Coronary artery (tissue), 2 donors: Measurements from ENCODE around the gene ANO5.
A peak's percentile ranks its signal among the peaks of the same experiment; 100 is the strongest.

Experiments
- DNase-seq: peaks from one replicate; pipeline ENCODE4 v3.0.0-alpha.2; 2017; ENCODE audit warnings: low spot score
- H3K27ac ChIP-seq, 2 donors: fragments of 200-600 bp; sonication (generic); one replicate each; pipeline ENCODE4 v1.5.1; 2016 to 2019
- H3K4me3 ChIP-seq: fragments of 200-600 bp; sonication (generic); 2 replicates; pipeline ENCODE4 v1.5.1; 2016; ENCODE audit warnings: mild to moderate bottlenecking, moderate library complexity
- TF ChIP-seq, protein P1 (sequence below): fragments of 200-600 bp; sonication (generic); IDR thresholded peaks from one replicate; pipeline ENCODE4 v1.5.1; 2019; ENCODE audit warnings: antibody characterized with exemption

The ANO5 gene, protein sequence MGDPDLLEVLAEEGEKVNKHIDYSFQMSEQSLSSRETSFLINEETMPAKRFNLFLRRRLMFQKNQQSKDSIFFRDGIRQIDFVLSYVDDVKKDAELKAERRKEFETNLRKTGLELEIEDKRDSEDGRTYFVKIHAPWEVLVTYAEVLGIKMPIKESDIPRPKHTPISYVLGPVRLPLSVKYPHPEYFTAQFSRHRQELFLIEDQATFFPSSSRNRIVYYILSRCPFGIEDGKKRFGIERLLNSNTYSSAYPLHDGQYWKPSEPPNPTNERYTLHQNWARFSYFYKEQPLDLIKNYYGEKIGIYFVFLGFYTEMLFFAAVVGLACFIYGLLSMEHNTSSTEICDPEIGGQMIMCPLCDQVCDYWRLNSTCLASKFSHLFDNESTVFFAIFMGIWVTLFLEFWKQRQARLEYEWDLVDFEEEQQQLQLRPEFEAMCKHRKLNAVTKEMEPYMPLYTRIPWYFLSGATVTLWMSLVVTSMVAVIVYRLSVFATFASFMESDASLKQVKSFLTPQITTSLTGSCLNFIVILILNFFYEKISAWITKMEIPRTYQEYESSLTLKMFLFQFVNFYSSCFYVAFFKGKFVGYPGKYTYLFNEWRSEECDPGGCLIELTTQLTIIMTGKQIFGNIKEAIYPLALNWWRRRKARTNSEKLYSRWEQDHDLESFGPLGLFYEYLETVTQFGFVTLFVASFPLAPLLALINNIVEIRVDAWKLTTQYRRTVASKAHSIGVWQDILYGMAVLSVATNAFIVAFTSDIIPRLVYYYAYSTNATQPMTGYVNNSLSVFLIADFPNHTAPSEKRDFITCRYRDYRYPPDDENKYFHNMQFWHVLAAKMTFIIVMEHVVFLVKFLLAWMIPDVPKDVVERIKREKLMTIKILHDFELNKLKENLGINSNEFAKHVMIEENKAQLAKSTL

DNA sequence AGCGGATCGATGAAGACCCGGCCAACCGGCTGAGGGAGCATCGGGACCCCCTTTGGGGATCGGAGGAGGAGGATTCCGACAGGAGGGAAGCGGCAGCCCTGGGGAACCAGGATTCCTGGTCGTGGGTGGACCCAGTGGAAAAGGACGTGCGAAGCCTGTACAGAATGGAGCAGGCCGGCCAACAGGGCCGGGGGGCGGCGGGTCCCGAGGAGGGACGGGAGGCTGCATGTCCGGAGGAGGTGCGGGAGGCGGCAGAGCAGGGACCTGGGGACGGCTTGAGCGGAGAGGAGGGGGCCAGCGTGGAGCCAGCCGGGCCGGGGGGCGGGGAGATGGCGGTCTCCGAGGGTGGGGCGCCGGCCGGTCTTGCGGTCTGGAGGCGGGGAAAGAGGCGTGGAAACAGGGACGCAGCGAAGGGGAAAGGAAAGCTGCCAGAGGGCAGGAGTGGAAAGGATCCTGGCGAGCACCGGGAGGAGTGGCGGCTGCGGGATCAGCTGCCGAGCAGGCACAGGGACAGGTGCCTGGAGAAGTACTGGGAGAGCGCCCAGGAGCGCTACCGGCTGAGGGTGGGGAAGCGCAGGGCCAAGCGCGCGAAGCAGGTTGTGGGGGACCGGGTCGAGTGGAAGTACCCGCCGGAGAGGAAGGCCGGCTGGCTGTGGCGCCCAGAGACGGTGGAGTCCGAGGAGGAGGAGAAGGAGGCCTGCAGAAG is at the start of gene ANO5:
TSS of gene ANO5 (plus strand) at position 444 of the 706 bp plus-strand sequence. CDS start 408 bp downstream, outside the sequence.
- H3K27ac ChIP-seq: peak within 1 kb of the TSS in 1 of 2 donors; percentile 51
- peak within 1 kb of the TSS; percentile 74 for H3K4me3 ChIP-seq
- TF ChIP-seq, protein P1, sequence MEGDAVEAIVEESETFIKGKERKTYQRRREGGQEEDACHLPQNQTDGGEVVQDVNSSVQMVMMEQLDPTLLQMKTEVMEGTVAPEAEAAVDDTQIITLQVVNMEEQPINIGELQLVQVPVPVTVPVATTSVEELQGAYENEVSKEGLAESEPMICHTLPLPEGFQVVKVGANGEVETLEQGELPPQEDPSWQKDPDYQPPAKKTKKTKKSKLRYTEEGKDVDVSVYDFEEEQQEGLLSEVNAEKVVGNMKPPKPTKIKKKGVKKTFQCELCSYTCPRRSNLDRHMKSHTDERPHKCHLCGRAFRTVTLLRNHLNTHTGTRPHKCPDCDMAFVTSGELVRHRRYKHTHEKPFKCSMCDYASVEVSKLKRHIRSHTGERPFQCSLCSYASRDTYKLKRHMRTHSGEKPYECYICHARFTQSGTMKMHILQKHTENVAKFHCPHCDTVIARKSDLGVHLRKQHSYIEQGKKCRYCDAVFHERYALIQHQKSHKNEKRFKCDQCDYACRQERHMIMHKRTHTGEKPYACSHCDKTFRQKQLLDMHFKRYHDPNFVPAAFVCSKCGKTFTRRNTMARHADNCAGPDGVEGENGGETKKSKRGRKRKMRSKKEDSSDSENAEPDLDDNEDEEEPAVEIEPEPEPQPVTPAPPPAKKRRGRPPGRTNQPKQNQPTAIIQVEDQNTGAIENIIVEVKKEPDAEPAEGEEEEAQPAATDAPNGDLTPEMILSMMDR: no peak
- peak; percentile 74 for DNase-seq

DNA sequence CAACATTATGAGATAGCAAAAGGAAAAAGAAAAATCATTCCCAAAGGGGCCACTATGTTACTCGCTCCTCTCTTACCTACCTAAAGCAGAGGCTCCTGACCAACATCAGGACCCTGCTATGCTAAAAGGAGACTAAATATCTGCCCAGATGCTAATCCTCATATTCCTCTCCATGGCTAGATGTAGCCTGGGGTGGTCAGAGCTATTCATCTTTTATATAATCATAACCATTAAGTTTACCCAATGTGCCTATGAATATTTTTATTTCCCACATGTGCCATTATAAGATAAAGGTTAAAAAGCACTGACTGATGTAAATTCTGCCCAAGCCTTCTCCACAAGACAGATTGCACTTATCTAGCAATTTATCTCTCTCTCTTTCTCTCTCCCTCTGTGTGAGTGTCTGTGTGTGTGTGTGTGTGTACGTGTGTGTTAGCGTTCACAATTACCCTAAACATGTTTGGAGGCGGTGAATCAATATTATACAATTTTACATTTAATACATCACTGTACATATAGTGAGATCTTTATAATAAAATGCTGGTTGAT is 41.2 kb upstream of the ANO5 start:
- H3K27ac ChIP-seq: no peak overlapping the region
- TF ChIP-seq, protein P1: no peak
- DNase-seq: no peak
- no peak overlapping the region for H3K4me3 ChIP-seq

DNA sequence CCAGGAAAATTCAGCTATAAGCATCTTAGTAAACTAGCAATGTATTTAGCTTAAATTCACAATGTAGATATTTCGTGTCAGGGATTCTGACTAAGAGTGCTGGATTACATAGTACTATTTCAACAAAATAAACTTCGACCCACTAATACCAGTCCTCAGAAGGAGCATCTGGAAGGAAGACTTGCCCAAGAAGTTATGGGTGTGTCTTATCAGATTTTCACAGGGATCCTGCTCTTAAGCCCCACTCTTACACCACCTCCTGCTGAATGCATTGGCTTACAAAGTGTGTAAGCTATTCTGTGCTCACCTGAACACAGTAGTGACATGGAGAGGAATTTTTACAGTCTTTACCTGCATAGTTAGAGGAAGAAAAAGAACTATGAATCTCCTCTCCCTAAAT is 35.4 kb upstream of the ANO5 start:
- Histone ChIP-seq H3K27ac (no peak overlapping the region), H3K4me3 (no peak overlapping the region)
- DNase-seq: no peak
- TF ChIP-seq, protein P1: no peak

DNA sequence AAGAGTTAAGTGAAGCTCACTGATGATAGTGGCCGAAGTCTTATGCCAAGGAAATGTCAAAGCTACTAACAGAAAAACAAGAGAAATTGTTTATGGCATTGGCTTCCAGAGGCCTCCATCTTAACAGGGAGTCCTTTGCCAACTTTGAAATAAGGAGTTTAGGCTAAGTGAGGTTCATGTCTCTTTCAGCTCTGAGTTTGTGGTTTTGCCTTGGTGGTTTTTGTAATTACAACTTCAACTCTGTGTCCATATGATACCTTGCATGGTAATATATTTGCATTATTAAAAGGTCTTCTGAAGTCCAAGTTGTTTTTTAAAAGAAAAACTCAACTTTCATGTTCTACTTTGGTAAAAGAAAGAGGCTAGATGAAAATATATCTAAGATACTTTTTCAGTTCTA is 31.4 kb upstream of the ANO5 start:
- TF ChIP-seq, protein P1: no peak
- no peak for DNase-seq
- H3K27ac ChIP-seq: no peak overlapping the region
- no peak overlapping the region for H3K4me3 ChIP-seq

DNA sequence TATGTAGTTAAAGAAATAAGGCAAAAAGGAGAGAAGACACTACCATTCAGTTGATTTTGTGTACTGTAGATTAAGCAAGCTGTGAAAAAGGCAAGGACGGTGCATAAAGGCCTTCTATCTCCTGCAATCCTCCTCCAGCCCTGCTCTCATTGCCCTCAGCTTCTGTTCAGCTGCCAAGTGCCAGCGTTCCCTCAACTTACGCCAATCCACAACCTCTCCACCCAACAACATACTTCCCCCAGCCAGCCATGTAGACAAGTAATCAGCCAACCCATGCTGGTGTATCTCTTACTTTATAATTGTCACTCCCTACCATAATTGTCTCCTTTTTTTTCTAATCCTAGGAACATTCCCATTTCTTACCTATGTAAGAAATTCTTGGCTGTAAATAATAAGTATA is 30.1 kb upstream of the ANO5 start:
- TF ChIP-seq, protein P1: no peak
- Histone ChIP-seq H3K27ac (no peak overlapping the region), H3K4me3 (no peak overlapping the region)
- DNase-seq: no peak

DNA sequence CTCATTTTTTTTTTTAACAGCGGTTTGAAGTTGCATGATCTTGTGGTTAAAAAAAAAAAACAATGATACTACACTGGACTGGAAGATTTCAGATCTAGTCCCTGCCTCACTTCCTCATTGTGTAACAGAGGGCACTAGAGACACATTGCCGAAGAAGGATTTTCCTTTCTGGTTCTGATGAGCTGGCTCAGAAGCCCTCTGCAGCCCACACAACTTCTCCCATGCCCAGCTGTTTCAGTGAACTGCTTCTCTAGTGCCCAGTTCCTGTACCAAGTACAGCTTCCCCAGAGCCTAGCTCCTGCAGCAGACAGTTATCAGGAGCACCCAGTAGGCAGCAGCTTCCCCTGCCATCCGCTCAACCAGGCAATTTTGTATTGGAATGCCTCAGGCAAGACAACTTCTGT is 29.5 kb upstream of the ANO5 start:
- TF ChIP-seq, protein P1: no peak
- Histone ChIP-seq H3K4me3 (no peak overlapping the region), H3K27ac (no peak overlapping the region)
- DNase-seq: no peak
